HCT116 (cell line): ENCODE results near the gene ABL1.

ENCODE experiments used
- ATF3 ChIP-seq: IDR thresholded peaks from 2 replicates; pipeline ENCODE4 v1.6.1; 2012
- CTCF ChIP-seq, 3 experiments: fragments of 200-600 bp in 1 of 3; sonication (generic) in 1 of 3; IDR thresholded peaks in 2 of 3; conservative IDR thresholded peaks in 1 of 3; 2 replicates each; pipeline ENCODE4 v1.5.1; 2012 to 2017; ENCODE audit warnings: low read depth in 2 of 3, low read length in 2 of 3, antibody characterized with exemption in 1 of 3, borderline replicate concordance in 1 of 3, control low read depth in 1 of 3, mild to moderate bottlenecking in 1 of 3, mixed read lengths in 1 of 3, mixed run types in 1 of 3, moderate library complexity in 1 of 3; ENCODE audit not compliant: insufficient read depth in 1 of 3
- EGR1 ChIP-seq: IDR thresholded peaks from 2 replicates; pipeline ENCODE4 v1.6.1; 2012; ENCODE audit warnings: low read depth
- EZH2phosphoT487 ChIP-seq: fragments of 200-600 bp; IDR thresholded peaks from 2 replicates; pipeline ENCODE4 v1.6.1; 2018; ENCODE audit warnings: antibody characterized with exemption, borderline replicate concordance
- JUND ChIP-seq: IDR thresholded peaks from 2 replicates; pipeline ENCODE4 v1.6.1; 2012
- POLR2A ChIP-seq: IDR thresholded peaks from 2 replicates; pipeline ENCODE4 v1.7.0; 2011; ENCODE audit warnings: borderline replicate concordance; ENCODE audit not compliant: insufficient read depth, insufficient read length; ENCODE audit errors: extremely low read depth
- POLR2AphosphoS5 ChIP-seq: IDR thresholded peaks from 2 replicates; pipeline ENCODE4 v1.6.1; 2011; ENCODE audit warnings: mild to moderate bottlenecking, low read depth, low read length, moderate library complexity
- REST ChIP-seq: IDR thresholded peaks from 2 replicates; pipeline ENCODE4 v1.6.1; 2012; ENCODE audit warnings: low read depth
- SIN3A ChIP-seq: IDR thresholded peaks from 2 replicates; pipeline ENCODE4 v1.6.1; 2012; ENCODE audit warnings: low read depth
- YY1 ChIP-seq: IDR thresholded peaks from 2 replicates; pipeline ENCODE4 v1.6.1; 2011; ENCODE audit warnings: low read length, low read depth, moderate library complexity, mild to moderate bottlenecking; ENCODE audit not compliant: insufficient replicate concordance; ENCODE audit errors: extremely low read depth

- no peak for TF ChIP-seq CTCF (IDR thresholded peaks at IDR 0.05 in 2 of 3, conservative IDR thresholded peaks at IDR 0.05 in 1 of 3; ENCODE audit: borderline replicate concordance in 1 of 3, insufficient read depth in 1 of 3, low read depth in 2 of 3, low read length in 2 of 3)
- no peak for TF ChIP-seq EGR1
- TF ChIP-seq JUND = no peak
- TF ChIP-seq YY1 = no peak
- no peak for TF ChIP-seq ATF3
- no peak for TF ChIP-seq REST
- TF ChIP-seq POLR2AphosphoS5 = no peak
- no peak for TF ChIP-seq POLR2A
- no peak for TF ChIP-seq EZH2phosphoT487
- TF ChIP-seq SIN3A = no peak
These were observed 25.6 kb downstream of the ABL1 start for GRCh38 chr9:130860458-130861316.
